Large intestine (tissue), 3 donors: ENCODE results near the gene SLAMF6. TPM values are rescaled to one million over a fixed set of nuclear protein-coding genes. Genes with fewer than 3 reads are reported as not detected.
A peak's percentile ranks its signal among the peaks of the same experiment; 100 is the strongest.

ENCODE experiments used
- DNase-seq, 2 donors: peaks; one replicate each; pipeline versions ENCODE4 v3.0.0 to v3.0.0-alpha.2; 2013
- H3K27ac ChIP-seq: one replicate; pipeline ENCODE4 v1.5.1; 2013; ENCODE audit warnings: low read length
- H3K27me3 ChIP-seq: 2 replicates; pipeline ENCODE4 v1.6.1; 2013; ENCODE audit warnings: low read length; ENCODE audit not compliant: control insufficient read depth, insufficient read depth
- H3K36me3 ChIP-seq: 2 replicates; pipeline ENCODE4 v1.6.1; 2013; ENCODE audit warnings: low read length; ENCODE audit not compliant: control insufficient read depth, insufficient read depth
- H3K4me1 ChIP-seq: one replicate; pipeline ENCODE4 v1.6.1; 2013; ENCODE audit warnings: low read length; ENCODE audit not compliant: control insufficient read depth, insufficient read depth
- H3K4me3 ChIP-seq: one replicate; pipeline ENCODE4 v1.5.1; 2013; ENCODE audit warnings: low read length
- H3K9me3 ChIP-seq: one replicate; pipeline ENCODE4 v1.6.1; 2013; ENCODE audit warnings: mild to moderate bottlenecking, low read depth, low read length, moderate library complexity; ENCODE audit not compliant: control insufficient read depth
- WGBS: methylation state at CpG from one replicate; pipeline ENCODE4 v1.1.5; 2013; ENCODE audit warnings: low lambda C conversion rate; ENCODE audit not compliant: insufficient coverage; 5-methylcytosine and 5-hydroxymethylcytosine counted together
- polyA plus RNA-seq: library from polyadenylated mRNA; unstranded; fragments of 120-200 nt; gene quantifications from one replicate; pipeline ENCODE4 v1.2.1, GENCODE V29; 2013

SLAMF6 gene
- polyA plus RNA-seq, 1 donor, result 1.6 TPM

GRCh38 chr1:160544647-160545046, 21.6 kb upstream of the SLAMF6 start:
- Histone ChIP-seq H3K27ac (peak overlapping the region; percentile 78), H3K36me3 (no peaks in the 10 kb centered on the region), H3K9me3 (no peaks in the 10 kb centered on the region), H3K4me1 (peaks cover 51% of the 10 kb centered on the region), H3K4me3 (no peak overlapping the region), H3K27me3 (no peaks in the 10 kb centered on the region)
- DNase-seq, result peak in 1 of 2 donors; percentile 60
- no CpG with 5 or more reads among the region's 1 CpG for WGBS

GRCh38 chr1:160542303-160542945, 19.4 kb upstream of the SLAMF6 start:
- peak; percentile 71 to 83 for DNase-seq
- Histone ChIP-seq H3K9me3 (no peaks in the 10 kb centered on the region), H3K4me1 (peaks cover 63% of the 10 kb centered on the region), H3K4me3 (no peak overlapping the region), H3K27ac (peak overlapping the region; percentile 96), H3K36me3 (no peaks in the 10 kb centered on the region), H3K27me3 (no peaks in the 10 kb centered on the region)
- 36% methylated on average over 2 of the region's 2 CpGs for WGBS

GRCh38 chr1:160541622-160542302, 18.7 kb upstream of the SLAMF6 start:
- Histone ChIP-seq H3K27me3 (no peaks in the 10 kb centered on the region), H3K27ac (peak overlapping the region; percentile 96), H3K9me3 (peaks cover under 1% of the 10 kb centered on the region), H3K4me3 (no peak overlapping the region), H3K36me3 (no peaks in the 10 kb centered on the region), H3K4me1 (peaks cover 63% of the 10 kb centered on the region)
- peak in 1 of 2 donors; percentile 50 for DNase-seq
- WGBS, result no CpG with 5 or more reads among the region's 1 CpG

GRCh38 chr1:160540859-160541233, 17.8 kb upstream of the SLAMF6 start:
- Histone ChIP-seq H3K36me3 (no peaks in the 10 kb centered on the region), H3K27me3 (no peaks in the 10 kb centered on the region), H3K4me1 (peaks cover 63% of the 10 kb centered on the region), H3K4me3 (no peak overlapping the region), H3K9me3 (peaks cover 3% of the 10 kb centered on the region), H3K27ac (peak overlapping the region; percentile 96)
- DNase-seq, result no peak

- WGBS, result 9% methylated on average over 1 of the region's 8 CpGs
- Histone ChIP-seq H3K36me3 (no peaks in the 10 kb centered on the region), H3K9me3 (peaks cover 4% of the 10 kb centered on the region), H3K27ac (peak overlapping the region; percentile 96), H3K4me1 (peaks cover 62% of the 10 kb centered on the region), H3K4me3 (no peak overlapping the region), H3K27me3 (no peaks in the 10 kb centered on the region)
- peak; percentile 47 to 82 for DNase-seq
Measured at GRCh38 chr1:160539990-160540858, 17.2 kb upstream of the SLAMF6 start.

- Histone ChIP-seq H3K4me3 (no peak overlapping the region), H3K4me1 (peaks cover 56% of the 10 kb centered on the region), H3K27me3 (no peaks in the 10 kb centered on the region), H3K27ac (peak overlapping the region; percentile 96), H3K36me3 (no peaks in the 10 kb centered on the region), H3K9me3 (peaks cover 10% of the 10 kb centered on the region)
- 35% methylated on average over 2 of the region's 6 CpGs for WGBS
- peak in 1 of 2 donors; percentile 61 for DNase-seq
Measured at GRCh38 chr1:160539684-160539989, 16.6 kb upstream of the SLAMF6 start.

- Histone ChIP-seq H3K27me3 (no peaks in the 10 kb centered on the region), H3K27ac (peak overlapping the region; percentile 96), H3K4me1 (peaks cover 51% of the 10 kb centered on the region), H3K9me3 (peaks cover 16% of the 10 kb centered on the region), H3K36me3 (no peaks in the 10 kb centered on the region), H3K4me3 (no peak overlapping the region)
- DNase-seq, result peak; percentile 89 to 98
- 17% methylated on average over 1 of the region's 5 CpGs for WGBS
Measured at GRCh38 chr1:160538985-160539651, 16.1 kb upstream of the SLAMF6 start.

- no peaks in the 10 kb centered on the region for H3K27me3 ChIP-seq
- peak overlapping the region; percentile 96 for H3K27ac ChIP-seq
- no peak for DNase-seq
- no peak overlapping the region for H3K4me3 ChIP-seq
- no peaks in the 10 kb centered on the region for H3K36me3 ChIP-seq
- peaks cover 24% of the 10 kb centered on the region for H3K9me3 ChIP-seq
- WGBS, result 100% methylated on average over 1 of the region's 8 CpGs
- peaks cover 44% of the 10 kb centered on the region for H3K4me1 ChIP-seq
Measured at GRCh38 chr1:160537714-160538665, 14.9 kb upstream of the SLAMF6 start.

GRCh38 chr1:160534823-160535605, 12.0 kb upstream of the SLAMF6 start:
- Histone ChIP-seq H3K27me3 (no peaks in the 10 kb centered on the region), H3K4me1 (peaks cover 16% of the 10 kb centered on the region), H3K27ac (no peak overlapping the region), H3K4me3 (no peak overlapping the region), H3K9me3 (peaks cover 39% of the 10 kb centered on the region), H3K36me3 (no peaks in the 10 kb centered on the region)
- WGBS, result no CpG with 5 or more reads among the region's 3 CpGs
- DNase-seq, result no peak
